Sigmoid colon (tissue), 3 donors: ENCODE results near the gene KIF21A.

Source experiments
- CTCF ChIP-seq, 4 experiments: fragments of 450-650 bp in 3 of 4; fragments of 200-600 bp in 1 of 4; IDR thresholded peaks; one replicate each; pipeline ENCODE4 v1.5.1; 2016 to 2019; ENCODE audit warnings: antibody characterized with exemption in 4 of 4, mild to moderate bottlenecking in 3 of 4, moderate library complexity in 2 of 4
- POLR2A ChIP-seq, 2 donors: fragments of 450-650 bp; IDR thresholded peaks; one replicate each; pipeline ENCODE4 v1.6.1; 2016; ENCODE audit warnings: antibody characterized with exemption in 2 of 2, mild to moderate bottlenecking in 2 of 2, moderate library complexity in 2 of 2

- no peak for TF ChIP-seq CTCF (IDR thresholded peaks at IDR 0.05)
- TF ChIP-seq POLR2A (IDR thresholded peaks at IDR 0.05): no peak
These were observed 148.2 kb downstream of the KIF21A start for GRCh38 chr12:39294715-39295114.
